ENCODE measurements around the gene IZUMO1R. TPM values are rescaled to one million over a fixed set of nuclear protein-coding genes. Genes with fewer than 3 reads are reported as not detected.

IZUMO1R gene
- total RNA-seq, 1 donor from 2014 or later: not detected

DNA sequence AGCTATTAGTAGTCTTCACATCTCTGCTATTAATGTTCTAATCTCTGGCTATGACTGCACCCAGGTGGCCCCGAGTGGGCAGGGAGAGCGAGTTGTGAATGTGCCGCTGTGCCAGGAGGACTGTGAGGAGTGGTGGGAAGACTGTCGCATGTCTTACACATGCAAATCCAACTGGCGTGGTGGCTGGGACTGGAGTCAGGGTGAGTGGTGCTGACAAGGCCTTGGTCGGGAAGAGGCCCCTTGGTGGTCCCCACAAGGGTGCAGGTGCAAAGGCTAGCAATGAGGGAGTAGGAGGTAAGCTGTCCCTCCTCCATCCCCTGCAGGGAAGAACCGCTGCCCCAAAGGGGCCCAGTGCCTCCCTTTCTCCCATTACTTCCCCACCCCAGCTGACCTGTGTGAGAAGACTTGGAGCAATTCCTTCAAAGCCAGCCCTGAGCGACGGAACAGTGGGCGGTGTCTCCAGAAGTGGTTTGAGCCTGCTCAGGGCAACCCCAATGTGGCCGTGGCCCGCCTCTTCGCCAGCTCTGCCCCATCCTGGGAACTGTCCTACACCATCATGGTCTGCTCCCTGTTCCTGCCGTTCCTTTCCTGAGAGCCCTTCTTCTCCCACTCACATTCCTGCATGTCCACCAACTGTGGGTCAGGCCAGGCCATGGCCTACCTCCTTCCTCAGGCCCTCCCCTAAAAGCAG, 2.9 kb downstream of the IZUMO1R start:
- Histone ChIP-seq H4K20me1 (ENCODE audit: low read depth) (no peaks in the 10 kb centered on the region), H3K4me1 (peaks cover 4% of the 10 kb centered on the region), H3K79me2 (ENCODE audit: low read depth) (no peaks in the 10 kb centered on the region), H3K9ac (no peak overlapping the region), H3K9me3 (ENCODE audit: low read depth) (no peaks in the 10 kb centered on the region), H3K4me3 (no peak overlapping the region), H2AFZ (replicated peaks) (no peak overlapping the region), H3K36me3 (no peaks in the 10 kb centered on the region), H3K4me2 (no peak overlapping the region), H3K27me3 (no peaks in the 10 kb centered on the region), H3K27ac (no peak overlapping the region), H3F3A (ENCODE audit: low read depth) (no peaks in the 10 kb centered on the region)
- Mint-ChIP-seq H3K27me3 (ENCODE audit: insufficient read depth, low read depth) (peaks cover 5% of the 10 kb centered on the region), H3K27ac (no peak overlapping the region), H3K4me3 (no peak overlapping the region), H3K36me3 (no peaks in the 10 kb centered on the region), H3K4me1 (no peaks in the 10 kb centered on the region), H3K9me3 (no peaks in the 10 kb centered on the region)
- TF ChIP-seq EZH2phosphoT487 (IDR thresholded peaks at IDR 0.05) (no peak), EZH2 (IDR thresholded peaks at IDR 0.05) (no peak)
- TF ChIP-seq, protein P1, sequence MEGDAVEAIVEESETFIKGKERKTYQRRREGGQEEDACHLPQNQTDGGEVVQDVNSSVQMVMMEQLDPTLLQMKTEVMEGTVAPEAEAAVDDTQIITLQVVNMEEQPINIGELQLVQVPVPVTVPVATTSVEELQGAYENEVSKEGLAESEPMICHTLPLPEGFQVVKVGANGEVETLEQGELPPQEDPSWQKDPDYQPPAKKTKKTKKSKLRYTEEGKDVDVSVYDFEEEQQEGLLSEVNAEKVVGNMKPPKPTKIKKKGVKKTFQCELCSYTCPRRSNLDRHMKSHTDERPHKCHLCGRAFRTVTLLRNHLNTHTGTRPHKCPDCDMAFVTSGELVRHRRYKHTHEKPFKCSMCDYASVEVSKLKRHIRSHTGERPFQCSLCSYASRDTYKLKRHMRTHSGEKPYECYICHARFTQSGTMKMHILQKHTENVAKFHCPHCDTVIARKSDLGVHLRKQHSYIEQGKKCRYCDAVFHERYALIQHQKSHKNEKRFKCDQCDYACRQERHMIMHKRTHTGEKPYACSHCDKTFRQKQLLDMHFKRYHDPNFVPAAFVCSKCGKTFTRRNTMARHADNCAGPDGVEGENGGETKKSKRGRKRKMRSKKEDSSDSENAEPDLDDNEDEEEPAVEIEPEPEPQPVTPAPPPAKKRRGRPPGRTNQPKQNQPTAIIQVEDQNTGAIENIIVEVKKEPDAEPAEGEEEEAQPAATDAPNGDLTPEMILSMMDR (IDR thresholded peaks at IDR 0.05): no peak
- DNase-seq (ENCODE audit: low spot score): no peak

DNA sequence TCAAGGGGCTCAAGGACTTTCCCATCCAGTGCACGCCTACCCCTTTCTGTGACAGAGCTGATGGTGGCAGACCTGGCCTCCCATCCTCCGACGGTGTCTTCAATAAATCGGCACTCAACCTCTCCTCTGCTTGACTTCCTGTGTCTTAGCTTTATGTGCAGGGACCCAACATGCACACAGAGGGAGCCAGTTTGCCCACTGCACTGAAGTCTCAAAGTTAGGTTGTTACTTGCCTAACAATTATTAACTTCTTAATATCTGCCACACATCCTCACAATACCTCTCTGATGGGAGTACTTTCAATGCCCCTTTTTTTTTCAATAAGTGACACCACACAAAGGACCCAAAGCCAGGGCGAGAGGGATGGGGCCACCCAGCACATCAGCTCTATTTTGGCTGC, 3.6 kb downstream of the IZUMO1R start:
- TF ChIP-seq EZH2phosphoT487 (IDR thresholded peaks at IDR 0.05) (no peak), EZH2 (IDR thresholded peaks at IDR 0.05) (no peak)
- TF ChIP-seq, protein P1 (IDR thresholded peaks at IDR 0.05): no peak
- Histone ChIP-seq H3K27ac (no peak overlapping the region), H4K20me1 (ENCODE audit: low read depth) (no peaks in the 10 kb centered on the region), H3K9me3 (ENCODE audit: low read depth) (no peaks in the 10 kb centered on the region), H3K9ac (no peak overlapping the region), H3K36me3 (no peaks in the 10 kb centered on the region), H2AFZ (replicated peaks) (no peak overlapping the region), H3F3A (ENCODE audit: low read depth) (no peaks in the 10 kb centered on the region), H3K4me3 (no peak overlapping the region), H3K4me2 (no peak overlapping the region), H3K79me2 (ENCODE audit: low read depth) (no peaks in the 10 kb centered on the region), H3K27me3 (no peaks in the 10 kb centered on the region), H3K4me1 (no peaks in the 10 kb centered on the region)
- no peaks in the 10 kb centered on the region for H3K9me3 Mint-ChIP-seq
- no peak overlapping the region for H3K27ac Mint-ChIP-seq
- no peak overlapping the region for H3K4me3 Mint-ChIP-seq
- no peaks in the 10 kb centered on the region for H3K36me3 Mint-ChIP-seq
- H3K27me3 Mint-ChIP-seq (ENCODE audit: insufficient read depth, low read depth): peaks cover 5% of the 10 kb centered on the region
- no peaks in the 10 kb centered on the region for H3K4me1 Mint-ChIP-seq
- DNase-seq (ENCODE audit: low spot score): no peak

DNA sequence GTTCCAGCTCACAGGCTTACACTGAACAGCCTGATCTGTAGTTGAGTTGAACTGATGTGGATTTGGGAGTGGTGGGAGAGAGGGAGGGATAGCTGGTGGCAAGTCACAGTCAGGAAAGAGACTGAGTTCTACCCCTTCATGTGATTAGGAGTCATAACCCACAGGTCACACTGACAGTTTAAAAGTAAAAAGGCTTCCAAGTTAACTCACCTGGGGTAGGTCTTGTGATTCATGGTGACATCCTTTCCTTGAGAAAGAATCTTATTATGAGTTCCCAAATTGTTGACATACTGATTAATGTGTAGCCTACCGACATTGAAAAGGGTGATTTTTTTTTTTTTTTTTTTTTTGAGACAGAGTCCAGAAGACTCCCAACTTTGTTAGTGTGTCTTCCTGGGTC, 5.4 kb downstream of the IZUMO1R start:
- H3K27me3 ChIP-seq: no peaks in the 10 kb centered on the region
- Mint-ChIP-seq H3K36me3 (no peaks in the 10 kb centered on the region), H3K27ac (no peak overlapping the region), H3K9me3 (no peaks in the 10 kb centered on the region), H3K4me3 (no peak overlapping the region), H3K4me1 (no peaks in the 10 kb centered on the region), H3K27me3 (ENCODE audit: insufficient read depth, low read depth) (peaks cover 5% of the 10 kb centered on the region)
- H3F3A ChIP-seq (ENCODE audit: low read depth): no peaks in the 10 kb centered on the region
- H3K36me3 ChIP-seq: no peaks in the 10 kb centered on the region
- H2AFZ ChIP-seq (replicated peaks): no peak overlapping the region
- H3K9me3 ChIP-seq (ENCODE audit: low read depth): no peaks in the 10 kb centered on the region
- DNase-seq (ENCODE audit: low spot score): no peak
- H3K4me1 ChIP-seq: no peaks in the 10 kb centered on the region
- H4K20me1 ChIP-seq (ENCODE audit: low read depth): no peaks in the 10 kb centered on the region
- no peak overlapping the region for H3K4me2 ChIP-seq
- TF ChIP-seq EZH2 (IDR thresholded peaks at IDR 0.05): no peak
- TF ChIP-seq, protein P1 (IDR thresholded peaks at IDR 0.05): no peak
- no peak for TF ChIP-seq EZH2phosphoT487 (IDR thresholded peaks at IDR 0.05)
- no peak overlapping the region for H3K9ac ChIP-seq
- no peaks in the 10 kb centered on the region for H3K79me2 ChIP-seq (ENCODE audit: low read depth)
- H3K4me3 ChIP-seq: no peak overlapping the region
- no peak overlapping the region for H3K27ac ChIP-seq
